ENCODE data around the gene CAMK2D. TPM values are rescaled to one million over a fixed set of nuclear protein-coding genes. Genes with fewer than 3 reads are reported as not detected.

CAMK2D gene
- total RNA-seq, 1 experiment from 2014 or later = 35.8 TPM

- ChIA-PET POLR2A (ENCODE audit: low non-redundant PET) (no interaction called here), CTCF (no interaction called here)
- Histone ChIP-seq H3K27me3 (replicated peaks; ENCODE audit: insufficient read depth, low read depth, low read length, poor library complexity) (no peaks in the 10 kb centered on the region), H3K4me3 (ENCODE audit: low read depth, low read length, poor library complexity, severe bottlenecking) (no peak overlapping the region), H3K27ac (ENCODE audit: low read depth, low read length, poor library complexity, severe bottlenecking) (no peak overlapping the region), H3K9me3 (ENCODE audit: low read depth, low read length, poor library complexity, severe bottlenecking) (no peaks in the 10 kb centered on the region), H3K4me1 (ENCODE audit: insufficient read depth, low read length, poor library complexity, severe bottlenecking) (no peaks in the 10 kb centered on the region), H3K36me3 (ENCODE audit: insufficient read depth, low read length, poor library complexity, severe bottlenecking) (no peaks in the 10 kb centered on the region)
- DNase-seq (ENCODE audit: low spot score) = no peak
- TF ChIP-seq EZH2 (IDR thresholded peaks at IDR 0.05; ENCODE audit: borderline replicate concordance, low read depth, low read length, poor library complexity, severe bottlenecking) (no peak), CTCF (conservative IDR thresholded peaks at IDR 0.05; ENCODE audit: low read depth, low read length) (no peak)
- BruUV-seq (replicated peaks) = no TSS peak
- intact Hi-C loops (cut with micrococcal nuclease; ENCODE audit: unreplicated experiment) = no loop called here
These were observed 256.5 kb downstream of the CAMK2D start for GRCh38 chr4:113505044-113505443.

GRCh38 chr4:113504422-113504821, 257.1 kb downstream of the CAMK2D start:
- H3K27ac ChIP-seq (ENCODE audit: low read depth, low read length, poor library complexity, severe bottlenecking) = no peak overlapping the region
- no peaks in the 10 kb centered on the region for H3K27me3 ChIP-seq (replicated peaks; ENCODE audit: insufficient read depth, low read depth, low read length, poor library complexity)
- BruUV-seq (replicated peaks) = no TSS peak
- CTCF ChIA-PET = no interaction called here
- H3K4me1 ChIP-seq (ENCODE audit: insufficient read depth, low read length, poor library complexity, severe bottlenecking) = no peaks in the 10 kb centered on the region
- no peak overlapping the region for H3K4me3 ChIP-seq (ENCODE audit: low read depth, low read length, poor library complexity, severe bottlenecking)
- TF ChIP-seq CTCF (conservative IDR thresholded peaks at IDR 0.05; ENCODE audit: low read depth, low read length) = no peak
- TF ChIP-seq EZH2 (IDR thresholded peaks at IDR 0.05; ENCODE audit: borderline replicate concordance, low read depth, low read length, poor library complexity, severe bottlenecking) = no peak
- no peaks in the 10 kb centered on the region for H3K36me3 ChIP-seq (ENCODE audit: insufficient read depth, low read length, poor library complexity, severe bottlenecking)
- no peak for DNase-seq (ENCODE audit: low spot score)
- intact Hi-C loops (cut with micrococcal nuclease; ENCODE audit: unreplicated experiment) = no loop called here
- POLR2A ChIA-PET (ENCODE audit: low non-redundant PET) = no interaction called here
- no peaks in the 10 kb centered on the region for H3K9me3 ChIP-seq (ENCODE audit: low read depth, low read length, poor library complexity, severe bottlenecking)

- POLR2A ChIA-PET (ENCODE audit: low non-redundant PET) = no interaction called here
- no peaks in the 10 kb centered on the region for H3K9me3 ChIP-seq (ENCODE audit: low read depth, low read length, poor library complexity, severe bottlenecking)
These were observed 257.8 kb downstream of the CAMK2D start for GRCh38 chr4:113503691-113504090.

More at GRCh38 chr4:113503691-113504090, 257.8 kb downstream of the CAMK2D start:
- Histone ChIP-seq H3K27ac (ENCODE audit: low read depth, low read length, poor library complexity, severe bottlenecking) (no peak overlapping the region), H3K4me3 (ENCODE audit: low read depth, low read length, poor library complexity, severe bottlenecking) (no peak overlapping the region), H3K27me3 (replicated peaks; ENCODE audit: insufficient read depth, low read depth, low read length, poor library complexity) (no peaks in the 10 kb centered on the region), H3K4me1 (ENCODE audit: insufficient read depth, low read length, poor library complexity, severe bottlenecking) (no peaks in the 10 kb centered on the region), H3K36me3 (ENCODE audit: insufficient read depth, low read length, poor library complexity, severe bottlenecking) (no peaks in the 10 kb centered on the region)
- TF ChIP-seq EZH2 (IDR thresholded peaks at IDR 0.05; ENCODE audit: borderline replicate concordance, low read depth, low read length, poor library complexity, severe bottlenecking) (no peak), CTCF (conservative IDR thresholded peaks at IDR 0.05; ENCODE audit: low read depth, low read length) (no peak)
- intact Hi-C loops (cut with micrococcal nuclease; ENCODE audit: unreplicated experiment) = no loop called here
- BruUV-seq (replicated peaks) = no TSS peak
- DNase-seq (ENCODE audit: low spot score) = no peak
- CTCF ChIA-PET = no interaction called here
